ENCODE results near the gene RBM42. TPM values are rescaled to one million over a fixed set of nuclear protein-coding genes. Genes with fewer than 3 reads are reported as not detected.
A peak's percentile ranks its signal among the peaks of the same experiment; 100 is the strongest.

RBM42 gene
- total and polyA plus RNA-seq, 9 of the 15 experiments (the other 6 are each of a cell fraction or from before 2014, with no cell fraction given), result 5.7 to 149 (median 32.4) TPM

DNA sequence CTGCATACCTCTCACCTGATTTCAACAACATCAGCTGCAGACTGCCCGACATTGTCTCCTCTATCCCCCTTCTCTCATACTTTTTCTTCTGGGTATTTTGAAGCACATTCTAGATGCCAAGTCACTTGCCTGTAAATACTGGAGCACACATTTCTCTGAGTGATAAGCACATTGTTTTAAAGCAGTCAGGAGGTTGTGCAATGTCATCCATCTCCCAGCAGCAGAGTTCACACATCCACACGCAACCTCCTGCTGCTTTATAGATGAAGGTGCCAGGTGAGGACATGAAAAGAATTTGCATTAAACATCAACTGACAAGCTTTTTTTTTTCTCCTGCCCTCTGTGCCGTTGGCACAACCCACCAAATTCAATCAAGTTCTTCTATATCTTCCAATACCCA, 43.0 kb downstream of the RBM42 start (continued):
- TF ChIP-seq FOXA3 (CRISPR knock-in tag; conservative IDR thresholded peaks at IDR 0.05 in 1 of 2, IDR thresholded peaks at IDR 0.05 in 1 of 2) (peak; percentile 20 to 25; a peak in 1 of 4 replicates), ZNF766 (CRISPR knock-in tag; conservative IDR thresholded peaks at IDR 0.05) (0 out of 2 replicates have a peak, but pooled peaks have one; percentile 18), KDM5B (IDR thresholded peaks at IDR 0.05; ENCODE audit: insufficient replicate concordance, low read depth, low read length) (no peak), CBX3 (IDR thresholded peaks at IDR 0.05; ENCODE audit: borderline replicate concordance in 1 of 2, low read length in 2 of 2) (peak in 1 of 2 experiments; percentile 61; a peak in 1 of 3 replicates), PHF8 (IDR thresholded peaks at IDR 0.05; ENCODE audit: borderline replicate concordance, low read length) (no peak), ZFP30 (CRISPR knock-in tag; IDR thresholded peaks at IDR 0.05; ENCODE audit: borderline replicate concordance) (no peak), HDAC1 (IDR thresholded peaks at IDR 0.05) (peak in 1 of 2 experiments; percentile 84; a peak in 2 of 4 replicates), POLR2AphosphoS2 (IDR thresholded peaks at IDR 0.05; ENCODE audit: low read length) (no peak), ZNF707 (CRISPR knock-in tag; conservative IDR thresholded peaks at IDR 0.05) (no peak), FUS (optimal IDR thresholded peaks at IDR 0.05; ENCODE audit: low read depth, low read length) (no peak), ZNF76 (CRISPR knock-in tag; IDR thresholded peaks at IDR 0.05; ENCODE audit: borderline replicate concordance) (no peak), ZNF316 (IDR thresholded peaks at IDR 0.05) (peak; percentile 96)
- TF ChIP-seq, protein P1, sequence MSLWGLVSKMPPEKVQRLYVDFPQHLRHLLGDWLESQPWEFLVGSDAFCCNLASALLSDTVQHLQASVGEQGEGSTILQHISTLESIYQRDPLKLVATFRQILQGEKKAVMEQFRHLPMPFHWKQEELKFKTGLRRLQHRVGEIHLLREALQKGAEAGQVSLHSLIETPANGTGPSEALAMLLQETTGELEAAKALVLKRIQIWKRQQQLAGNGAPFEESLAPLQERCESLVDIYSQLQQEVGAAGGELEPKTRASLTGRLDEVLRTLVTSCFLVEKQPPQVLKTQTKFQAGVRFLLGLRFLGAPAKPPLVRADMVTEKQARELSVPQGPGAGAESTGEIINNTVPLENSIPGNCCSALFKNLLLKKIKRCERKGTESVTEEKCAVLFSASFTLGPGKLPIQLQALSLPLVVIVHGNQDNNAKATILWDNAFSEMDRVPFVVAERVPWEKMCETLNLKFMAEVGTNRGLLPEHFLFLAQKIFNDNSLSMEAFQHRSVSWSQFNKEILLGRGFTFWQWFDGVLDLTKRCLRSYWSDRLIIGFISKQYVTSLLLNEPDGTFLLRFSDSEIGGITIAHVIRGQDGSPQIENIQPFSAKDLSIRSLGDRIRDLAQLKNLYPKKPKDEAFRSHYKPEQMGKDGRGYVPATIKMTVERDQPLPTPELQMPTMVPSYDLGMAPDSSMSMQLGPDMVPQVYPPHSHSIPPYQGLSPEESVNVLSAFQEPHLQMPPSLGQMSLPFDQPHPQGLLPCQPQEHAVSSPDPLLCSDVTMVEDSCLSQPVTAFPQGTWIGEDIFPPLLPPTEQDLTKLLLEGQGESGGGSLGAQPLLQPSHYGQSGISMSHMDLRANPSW (CRISPR knock-in tag; IDR thresholded peaks at IDR 0.05), result no peak
- TF ChIP-seq, protein P2, sequence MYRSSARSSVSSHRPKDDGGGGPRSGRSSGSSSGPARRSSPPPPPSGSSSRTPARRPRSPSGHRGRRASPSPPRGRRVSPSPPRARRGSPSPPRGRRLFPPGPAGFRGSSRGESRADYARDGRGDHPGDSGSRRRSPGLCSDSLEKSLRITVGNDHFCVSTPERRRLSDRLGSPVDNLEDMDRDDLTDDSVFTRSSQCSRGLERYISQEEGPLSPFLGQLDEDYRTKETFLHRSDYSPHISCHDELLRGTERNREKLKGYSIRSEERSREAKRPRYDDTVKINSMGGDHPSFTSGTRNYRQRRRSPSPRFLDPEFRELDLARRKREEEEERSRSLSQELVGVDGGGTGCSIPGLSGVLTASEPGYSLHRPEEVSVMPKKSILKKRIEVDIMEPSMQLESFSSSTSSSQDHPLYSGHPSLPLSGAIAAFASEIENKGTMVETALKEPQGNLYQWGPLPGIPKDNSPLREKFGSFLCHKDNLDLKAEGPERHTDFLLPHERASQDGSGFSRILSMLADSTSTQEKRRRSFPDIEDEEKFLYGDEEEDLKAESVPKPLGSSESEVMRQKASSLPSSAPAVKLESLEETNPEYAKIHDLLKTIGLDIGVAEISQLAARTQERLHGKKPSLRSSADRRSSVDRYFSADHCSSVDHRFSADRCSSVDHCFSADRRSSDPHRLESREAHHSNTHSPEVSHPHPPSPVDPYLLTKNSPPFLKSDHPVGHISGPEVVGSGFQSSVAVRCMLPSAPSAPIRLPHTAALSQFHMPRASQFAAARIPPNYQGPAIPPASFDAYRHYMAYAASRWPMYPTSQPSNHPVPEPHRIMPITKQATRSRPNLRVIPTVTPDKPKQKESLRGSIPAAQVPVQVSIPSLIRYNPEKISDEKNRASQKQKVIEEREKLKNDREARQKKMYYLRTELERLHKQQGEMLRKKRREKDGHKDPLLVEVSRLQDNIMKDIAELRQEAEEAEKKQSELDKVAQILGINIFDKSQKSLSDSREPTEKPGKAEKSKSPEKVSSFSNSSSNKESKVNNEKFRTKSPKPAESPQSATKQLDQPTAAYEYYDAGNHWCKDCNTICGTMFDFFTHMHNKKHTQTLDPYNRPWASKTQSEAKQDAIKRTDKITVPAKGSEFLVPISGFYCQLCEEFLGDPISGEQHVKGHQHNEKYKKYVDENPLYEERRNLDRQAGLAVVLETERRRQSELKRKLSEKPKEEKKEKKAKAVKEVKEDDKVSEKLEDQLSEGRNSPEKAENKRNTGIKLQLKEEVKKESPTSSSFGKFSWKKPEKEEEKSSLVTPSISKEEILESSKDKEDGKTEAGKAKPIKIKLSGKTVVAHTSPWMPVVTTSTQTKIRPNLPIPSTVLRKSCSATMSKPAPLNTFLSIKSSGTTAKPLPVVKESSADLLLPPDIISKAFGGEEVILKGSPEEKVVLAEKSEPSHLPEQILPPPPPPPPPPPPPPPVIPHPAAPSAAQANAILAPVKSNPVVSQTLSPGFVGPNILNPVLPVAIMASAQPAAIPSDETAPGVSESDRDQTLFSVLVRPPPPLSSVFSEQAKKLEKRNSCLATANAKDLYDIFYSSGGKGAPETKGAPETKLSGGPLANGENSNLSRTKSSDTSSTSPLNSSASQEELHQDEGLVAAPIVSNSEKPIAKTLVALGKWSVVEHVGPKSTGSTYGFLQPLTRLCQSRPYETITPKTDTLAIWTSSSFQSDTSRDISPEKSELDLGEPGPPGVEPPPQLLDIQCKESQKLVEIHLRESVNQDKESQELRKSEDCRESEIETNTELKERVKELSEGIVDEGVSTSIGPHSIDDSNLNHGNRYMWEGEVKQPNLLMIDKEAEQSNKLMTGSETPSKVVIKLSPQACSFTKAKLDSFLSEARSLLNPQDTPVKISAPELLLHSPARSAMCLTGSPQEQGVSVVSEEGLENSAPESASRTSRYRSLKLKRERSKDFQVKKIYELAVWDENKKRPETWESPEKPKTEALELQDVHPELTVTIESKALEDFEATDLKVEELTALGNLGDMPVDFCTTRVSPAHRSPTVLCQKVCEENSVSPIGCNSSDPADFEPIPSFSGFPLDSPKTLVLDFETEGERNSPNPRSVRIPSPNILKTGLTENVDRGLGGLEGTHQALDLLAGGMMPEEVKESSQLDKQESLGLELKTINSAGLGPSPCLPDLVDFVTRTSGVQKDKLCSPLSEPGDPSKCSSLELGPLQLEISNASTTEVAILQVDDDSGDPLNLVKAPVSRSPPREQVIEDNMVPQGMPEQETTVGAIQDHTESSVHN (IDR thresholded peaks at IDR 0.05; ENCODE audit: borderline replicate concordance in 1 of 2, low read depth in 1 of 2), result no peak
- TF ChIP-seq, protein P3, sequence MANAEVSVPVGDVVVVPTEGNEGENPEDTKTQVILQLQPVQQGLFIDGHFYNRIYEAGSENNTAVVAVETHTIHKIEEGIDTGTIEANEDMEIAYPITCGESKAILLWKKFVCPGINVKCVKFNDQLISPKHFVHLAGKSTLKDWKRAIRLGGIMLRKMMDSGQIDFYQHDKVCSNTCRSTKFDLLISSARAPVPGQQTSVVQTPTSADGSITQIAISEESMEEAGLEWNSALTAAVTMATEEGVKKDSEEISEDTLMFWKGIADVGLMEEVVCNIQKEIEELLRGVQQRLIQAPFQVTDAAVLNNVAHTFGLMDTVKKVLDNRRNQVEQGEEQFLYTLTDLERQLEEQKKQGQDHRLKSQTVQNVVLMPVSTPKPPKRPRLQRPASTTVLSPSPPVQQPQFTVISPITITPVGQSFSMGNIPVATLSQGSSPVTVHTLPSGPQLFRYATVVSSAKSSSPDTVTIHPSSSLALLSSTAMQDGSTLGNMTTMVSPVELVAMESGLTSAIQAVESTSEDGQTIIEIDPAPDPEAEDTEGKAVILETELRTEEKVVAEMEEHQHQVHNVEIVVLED (CRISPR knock-in tag; IDR thresholded peaks at IDR 0.05), result no peak

Measured in K562 (cell line).